Body of pancreas (tissue), 4 donors: Measurements from ENCODE around the gene DUS3L. TPM values are rescaled to one million over a fixed set of nuclear protein-coding genes. Genes with fewer than 3 reads are reported as not detected.

Experiments used
- ATAC-seq: fragments of 150-250 bp; one replicate; pipeline ENCODE4 v1.9.1; 2016
- DNase-seq, 4 donors: peaks; one replicate each; pipeline ENCODE4 v3.0.0-alpha.2; 2019
- H3K27ac ChIP-seq, 4 donors: fragments of 200-600 bp; sonication (generic); 1 replicate in 3 of 4; 2 replicates in 1 of 4; pipeline versions ENCODE4 v1.5.1 to v1.6.1; 2016 to 2019; ENCODE audit warnings: mild to moderate bottlenecking in 1 of 4, mixed read lengths in 1 of 4, moderate library complexity in 1 of 4
- H3K27me3 ChIP-seq, 2 donors: fragments of 200-600 bp; sonication (generic); one replicate each; pipeline ENCODE4 v1.6.0; 2016; ENCODE audit warnings: mild to moderate bottlenecking in 1 of 2
- H3K36me3 ChIP-seq, 2 donors: fragments of 200-600 bp; sonication (generic); replicated peaks in 1 of 2; 2 replicates each; pipeline ENCODE4 v1.5.1; 2016; ENCODE audit warnings: low read depth in 2 of 2; ENCODE audit not compliant: insufficient read depth in 1 of 2
- H3K4me1 ChIP-seq: fragments of 200-600 bp; sonication (generic); one replicate; pipeline ENCODE4 v1.6.0; 2016
- H3K4me3 ChIP-seq, 2 donors: fragments of 200-600 bp; sonication (generic); 1 replicate in 1 of 2; 2 replicates in 1 of 2; pipeline ENCODE4 v1.5.1; 2016 to 2019
- H3K9me3 ChIP-seq, 3 donors: fragments of 200-600 bp; sonication (generic); 1 replicate in 2 of 3; 2 replicates in 1 of 3; pipeline ENCODE4 v1.5.1; 2016
- POLR2A ChIP-seq, 3 donors: fragments of 450-650 bp; IDR thresholded peaks; one replicate each; pipeline ENCODE4 v1.6.1; 2016; ENCODE audit warnings: antibody characterized with exemption in 3 of 3, mild to moderate bottlenecking in 2 of 3
- WGBS, 2 donors: methylation state at CpG; one replicate each; pipeline ENCODE4 v1.1.5; 2017; 5-methylcytosine and 5-hydroxymethylcytosine counted together
- intact Hi-C: fragments of 100-400 bp; cut with DNase I; formaldehyde crosslinking; loops from one replicate; pipeline ENCODE4 v1.15.1; 2023
- total RNA-seq, 2 donors: library from RNA; depleted of rRNA; stranded (reverse); fragments of >200 nt; gene quantifications; one replicate each; pipeline ENCODE4 v1.1.0, GENCODE V29; 2016
- TF ChIP-seq, protein P1 (sequence below), 7 experiments: fragments of 450-650 bp in 4 of 7; fragments of 200-600 bp in 3 of 7; sonication (generic) in 3 of 7; IDR thresholded peaks; one replicate each; pipeline ENCODE4 v1.5.1; 2016 to 2019; ENCODE audit warnings: antibody characterized with exemption in 7 of 7

The DUS3L gene
- total RNA-seq, 2 donors from 2014 or later: 28.0 to 39.6 TPM

DNA sequence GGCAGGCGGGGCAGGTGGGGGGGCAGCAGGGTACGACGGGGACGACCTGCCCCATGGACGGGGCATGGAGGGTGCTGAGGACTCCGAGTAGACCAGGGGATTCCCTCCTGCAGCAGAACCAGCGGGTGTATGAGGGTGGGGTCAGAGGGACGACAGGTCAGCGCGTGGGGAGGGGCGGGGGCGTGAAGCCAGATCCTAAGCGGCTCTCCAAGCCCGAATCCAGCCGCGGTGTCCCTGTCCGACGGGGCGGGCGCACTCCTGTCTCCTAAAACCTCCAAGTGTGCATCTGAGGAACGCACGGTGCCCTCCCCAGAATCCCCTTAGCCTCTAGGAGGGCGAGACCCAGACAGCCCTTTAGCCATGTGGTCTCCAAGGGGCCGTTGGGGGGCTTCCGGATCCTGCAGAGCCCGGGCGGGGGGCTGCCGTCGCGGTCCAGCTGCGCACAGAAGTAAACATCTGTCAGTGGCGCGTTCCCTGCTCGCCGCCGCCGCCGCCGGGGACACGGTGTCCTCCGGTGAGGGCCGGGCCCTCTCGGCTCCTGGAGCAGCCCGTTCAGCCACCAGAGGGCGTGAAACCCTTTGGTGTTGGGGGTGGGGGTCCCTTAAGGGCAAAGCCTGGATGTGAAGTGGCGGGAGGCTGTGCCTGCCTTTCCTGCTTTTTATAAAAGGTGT, 14.6 kb upstream of the DUS3L start:
- ATAC-seq (peak; percentile 72), DNase-seq (peak; percentile 87 to 92 (median 90))
- whole genome bisulfite sequencing, 2 donors: 1 to 3% methylated on average over 7 to 44 of the region's 46 CpGs
- no peaks in the 10 kb centered on the region for H3K27me3 ChIP-seq
- peaks cover 42% of the 10 kb centered on the region for H3K4me1 ChIP-seq
- H3K9me3 ChIP-seq: no peaks in the 10 kb centered on the region
- H3K36me3 ChIP-seq: no peaks in the 10 kb centered on the region
- TF ChIP-seq, protein P1, sequence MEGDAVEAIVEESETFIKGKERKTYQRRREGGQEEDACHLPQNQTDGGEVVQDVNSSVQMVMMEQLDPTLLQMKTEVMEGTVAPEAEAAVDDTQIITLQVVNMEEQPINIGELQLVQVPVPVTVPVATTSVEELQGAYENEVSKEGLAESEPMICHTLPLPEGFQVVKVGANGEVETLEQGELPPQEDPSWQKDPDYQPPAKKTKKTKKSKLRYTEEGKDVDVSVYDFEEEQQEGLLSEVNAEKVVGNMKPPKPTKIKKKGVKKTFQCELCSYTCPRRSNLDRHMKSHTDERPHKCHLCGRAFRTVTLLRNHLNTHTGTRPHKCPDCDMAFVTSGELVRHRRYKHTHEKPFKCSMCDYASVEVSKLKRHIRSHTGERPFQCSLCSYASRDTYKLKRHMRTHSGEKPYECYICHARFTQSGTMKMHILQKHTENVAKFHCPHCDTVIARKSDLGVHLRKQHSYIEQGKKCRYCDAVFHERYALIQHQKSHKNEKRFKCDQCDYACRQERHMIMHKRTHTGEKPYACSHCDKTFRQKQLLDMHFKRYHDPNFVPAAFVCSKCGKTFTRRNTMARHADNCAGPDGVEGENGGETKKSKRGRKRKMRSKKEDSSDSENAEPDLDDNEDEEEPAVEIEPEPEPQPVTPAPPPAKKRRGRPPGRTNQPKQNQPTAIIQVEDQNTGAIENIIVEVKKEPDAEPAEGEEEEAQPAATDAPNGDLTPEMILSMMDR (IDR thresholded peaks at IDR 0.05): peak; percentile 86 to 96 (median 89)
- peak; percentile 38 to 72 (median 49) for TF ChIP-seq POLR2A (IDR thresholded peaks at IDR 0.05)
- peak overlapping the region; percentile 81 to 97 (median 84) for H3K27ac ChIP-seq
- H3K4me3 ChIP-seq: peak overlapping the region; percentile 29 to 64
- intact Hi-C loops: loop anchor here (5.0 kb wide), 1 partner anchor 87 kb away; no protein-coding TSS in a partner anchor

- peak within 1 kb of the TSS; percentile 29 to 64 for H3K4me3 ChIP-seq
- no peaks in the 10 kb centered on the region for H3K27me3 ChIP-seq
- H3K36me3 ChIP-seq: no peaks in the 10 kb centered on the region
- H3K4me1 ChIP-seq: peaks cover 50% of the 10 kb centered on the region
- intact Hi-C loops: loop anchor here (5.0 kb wide), 1 partner anchor 88 kb away; no protein-coding TSS in a partner anchor
- ATAC-seq (peak; percentile 72), DNase-seq (peak; percentile 60 to 74 (median 71))
- no peaks in the 10 kb centered on the region for H3K9me3 ChIP-seq
- WGBS, 2 donors: 2 to 5% methylated on average over 9 to 60 of the region's 107 CpGs
- H3K27ac ChIP-seq: peak within 1 kb of the TSS; percentile 81 to 97 (median 84)
- TF ChIP-seq, protein P1 (IDR thresholded peaks at IDR 0.05): no peak
- TF ChIP-seq POLR2A (IDR thresholded peaks at IDR 0.05): no peak
These were observed 13.8 kb upstream of the DUS3L start, which contains the start of gene NRTN for GRCh38 chr19:5804516-5805461. NRTN (plus strand) TSS chr19:5805067; CDS start chr19:5824166, 19,099 bp downstream.

GRCh38 chr19:5803752-5804515, 13.0 kb upstream of the DUS3L start:
- Histone ChIP-seq H3K4me3 (no peak overlapping the region), H3K9me3 (no peaks in the 10 kb centered on the region), H3K27me3 (no peaks in the 10 kb centered on the region), H3K4me1 (peaks cover 58% of the 10 kb centered on the region), H3K36me3 (no peaks in the 10 kb centered on the region), H3K27ac (peak overlapping the region; percentile 59 to 86 (median 68))
- DNase-seq (peak; percentile 93 to 96 (median 95)), ATAC-seq (peak; percentile 83)
- intact Hi-C loops: no loop called here
- TF ChIP-seq POLR2A (IDR thresholded peaks at IDR 0.05): peak in 2 of 3 donors; percentile 19 to 26
- TF ChIP-seq, protein P1 (IDR thresholded peaks at IDR 0.05): peak; percentile 96 to 100 (median 99)
- 1 to 3% methylated on average over 9 to 51 of the region's 54 CpGs for WGBS, 2 donors

- TF ChIP-seq POLR2A (IDR thresholded peaks at IDR 0.05): no peak
- TF ChIP-seq, protein P1 (IDR thresholded peaks at IDR 0.05): no peak
- 0 to 13% methylated on average over 1 to 8 of the region's 8 CpGs for WGBS, 2 donors
- Histone ChIP-seq H3K4me1 (peaks cover 64% of the 10 kb centered on the region), H3K9me3 (no peaks in the 10 kb centered on the region), H3K4me3 (no peak overlapping the region), H3K27ac (peak overlapping the region in 3 of 4 donors; percentile 50 to 86 (median 75)), H3K27me3 (no peaks in the 10 kb centered on the region), H3K36me3 (no peaks in the 10 kb centered on the region)
- intact Hi-C loops: no loop called here
- no peak for ATAC-seq
- DNase-seq: no peak
These were observed 12.4 kb upstream of the DUS3L start for GRCh38 chr19:5803441-5803751.
